OCI-LY7 (cell line): ENCODE measurements around the gene OOSP4A. TPM values are rescaled to one million over a fixed set of nuclear protein-coding genes. Genes with fewer than 3 reads are reported as not detected.

Experiments used
- BruUV-seq: library from RNA; stranded (reverse); fragments of 400-500 nt; replicated peaks from 2 replicates; lab custom pipeline; 2021; lab: Mats Ljungman, UMichigan
- CTCF ChIA-PET: fragments of 300-600 bp; sonication (Branson Sonifier 250); formaldehyde crosslinking; loops from one replicate; lab custom pipeline; 2022; ENCODE audit warnings: antibody characterized with exemption; ENCODE audit not compliant: unreplicated experiment; lab: Charles Lee
- POLR2A ChIA-PET: fragments of 300-600 bp; sonication (Branson Sonifier 250); formaldehyde crosslinking; loops from one replicate; lab custom pipeline; 2022; ENCODE audit warnings: antibody characterized with exemption; lab: Charles Lee
- DNase-seq: peaks from one replicate; pipeline ENCODE4 v3.0.0-alpha.2; 2015; ENCODE audit warnings: low spot score
- H2AFZ ChIP-seq: fragments of 200-600 bp; sonication (generic), shearing (Covaris generic); 2 replicates; pipeline ENCODE4 v1.6.1; 2014; ENCODE audit warnings: mild to moderate bottlenecking, antibody characterized with exemption, low read length, moderate library complexity
- H3K27ac ChIP-seq: fragments of 200-600 bp; sonication (generic); 2 replicates; pipeline ENCODE4 v1.5.1; 2014; ENCODE audit warnings: mixed run types, low read depth, mild to moderate bottlenecking, moderate library complexity, low read length, inconsistent platforms; ENCODE audit not compliant: poor library complexity, severe bottlenecking
- H3K36me3 ChIP-seq: fragments of 200-600 bp; sonication (generic); 2 replicates; pipeline ENCODE4 v1.6.1; 2014; ENCODE audit warnings: mild to moderate bottlenecking, antibody characterized with exemption, low read length, moderate library complexity, mixed read lengths; ENCODE audit not compliant: insufficient read depth
- H3K4me1 ChIP-seq: fragments of 200-600 bp; sonication (generic); 2 replicates; pipeline ENCODE4 v1.5.1; 2014; ENCODE audit warnings: mild to moderate bottlenecking, low read length; ENCODE audit not compliant: insufficient read depth, poor library complexity, severe bottlenecking
- H3K4me2 ChIP-seq: fragments of 200-600 bp; sonication (generic); 2 replicates; pipeline ENCODE4 v1.6.1; 2014; ENCODE audit warnings: mild to moderate bottlenecking, low read length
- H3K4me3 ChIP-seq: fragments of 200-600 bp; sonication (generic); 2 replicates; pipeline ENCODE4 v1.5.1; 2014; ENCODE audit warnings: mild to moderate bottlenecking, low read depth, low read length; ENCODE audit not compliant: poor library complexity, severe bottlenecking
- H3K79me2 ChIP-seq: fragments of 200-600 bp; sonication (generic); 2 replicates; pipeline ENCODE4 v1.6.1; 2016; ENCODE audit warnings: low read depth, mild to moderate bottlenecking, low read length, moderate library complexity, mixed read lengths; ENCODE audit not compliant: insufficient read depth
- H3K9me2 ChIP-seq: fragments of 200-600 bp; sonication (generic); 2 replicates; pipeline ENCODE4 v1.6.1; 2016; ENCODE audit warnings: mild to moderate bottlenecking, low read length, mixed read lengths; ENCODE audit not compliant: insufficient read depth
- H3K9me3 ChIP-seq: fragments of 200-600 bp; sonication (generic); 2 replicates; pipeline ENCODE4 v1.6.1; 2014; ENCODE audit warnings: mild to moderate bottlenecking, mixed run types, low read length, mixed read lengths
- H4K20me1 ChIP-seq: fragments of 200-600 bp; sonication (generic); 2 replicates; pipeline ENCODE4 v1.6.1; 2014; ENCODE audit warnings: mild to moderate bottlenecking, antibody characterized with exemption, low read length, moderate library complexity, mixed read lengths; ENCODE audit not compliant: insufficient read depth
- EZH2phosphoT487 ChIP-seq: fragments of 200-600 bp; sonication (generic); IDR thresholded peaks from 2 replicates; pipeline ENCODE4 v1.6.1; 2018; ENCODE audit warnings: low read depth, borderline replicate concordance, mild to moderate bottlenecking, mixed run types, antibody characterized with exemption, low read length, moderate library complexity, mixed read lengths
- intact Hi-C: fragments of 100-400 bp; cut with micrococcal nuclease; formaldehyde crosslinking; loops from one replicate; pipeline ENCODE4 v1.10.0; 2022; ENCODE audit not compliant: unreplicated experiment
- total RNA-seq, 2 experiments: library from RNA; depleted of rRNA in 1 of 2; stranded (reverse); fragments of >200 nt in 1 of 2; shearing (Covaris generic) in 1 of 2; gene quantifications; 2 replicates each; pipeline ENCODE4 v1.2.3, GENCODE V29; 2014 to 2022
- TF ChIP-seq, protein P1 (sequence below): fragments of 200-600 bp; sonication (generic); conservative IDR thresholded peaks from 2 replicates; pipeline ENCODE4 v1.5.1; 2014; ENCODE audit warnings: mild to moderate bottlenecking, antibody characterized with exemption, low read length, moderate library complexity, mixed read lengths

OOSP4A gene
- total RNA-seq, 2 experiments from 2014 or later: not detected

DNA sequence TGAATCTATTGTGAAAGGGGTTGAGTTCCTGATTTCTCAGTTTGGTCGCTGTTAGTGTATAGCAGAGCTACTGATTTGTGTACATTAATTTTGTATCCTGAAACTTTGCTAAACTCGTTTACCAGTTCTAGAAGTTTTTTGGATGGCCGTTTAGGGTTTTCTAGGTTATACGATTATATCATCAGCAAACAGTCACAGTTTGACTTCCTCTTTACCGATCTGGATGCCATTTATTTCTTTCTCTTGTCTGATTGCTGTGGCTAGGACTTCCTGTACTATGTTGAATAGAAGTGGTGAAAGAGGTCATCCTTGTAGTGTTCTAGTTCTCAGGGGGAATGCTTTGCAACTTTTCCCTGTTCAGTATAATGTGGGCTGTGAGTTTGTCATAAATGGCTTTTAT is 28.6 kb downstream of the OOSP4A start:
- Histone ChIP-seq H3K27ac (no peak overlapping the region), H3K4me3 (no peak overlapping the region), H3K9me3 (no peaks in the 10 kb centered on the region), H4K20me1 (no peaks in the 10 kb centered on the region), H3K79me2 (no peaks in the 10 kb centered on the region), H3K4me1 (no peaks in the 10 kb centered on the region), H2AFZ (no peak overlapping the region), H3K36me3 (no peaks in the 10 kb centered on the region), H3K9me2 (no peaks in the 10 kb centered on the region), H3K4me2 (no peak overlapping the region)
- CTCF ChIA-PET: no interaction called here
- BruUV-seq: no TSS peak
- DNase-seq: no peak
- POLR2A ChIA-PET: interaction anchor here (0.6 kb wide), 2 partner anchors 211 to 666 kb away, joined by 3 to 5 read pairs; no protein-coding TSS in a partner anchor
- intact Hi-C loops: no loop called here
- no peak for TF ChIP-seq EZH2phosphoT487
- TF ChIP-seq, protein P1, sequence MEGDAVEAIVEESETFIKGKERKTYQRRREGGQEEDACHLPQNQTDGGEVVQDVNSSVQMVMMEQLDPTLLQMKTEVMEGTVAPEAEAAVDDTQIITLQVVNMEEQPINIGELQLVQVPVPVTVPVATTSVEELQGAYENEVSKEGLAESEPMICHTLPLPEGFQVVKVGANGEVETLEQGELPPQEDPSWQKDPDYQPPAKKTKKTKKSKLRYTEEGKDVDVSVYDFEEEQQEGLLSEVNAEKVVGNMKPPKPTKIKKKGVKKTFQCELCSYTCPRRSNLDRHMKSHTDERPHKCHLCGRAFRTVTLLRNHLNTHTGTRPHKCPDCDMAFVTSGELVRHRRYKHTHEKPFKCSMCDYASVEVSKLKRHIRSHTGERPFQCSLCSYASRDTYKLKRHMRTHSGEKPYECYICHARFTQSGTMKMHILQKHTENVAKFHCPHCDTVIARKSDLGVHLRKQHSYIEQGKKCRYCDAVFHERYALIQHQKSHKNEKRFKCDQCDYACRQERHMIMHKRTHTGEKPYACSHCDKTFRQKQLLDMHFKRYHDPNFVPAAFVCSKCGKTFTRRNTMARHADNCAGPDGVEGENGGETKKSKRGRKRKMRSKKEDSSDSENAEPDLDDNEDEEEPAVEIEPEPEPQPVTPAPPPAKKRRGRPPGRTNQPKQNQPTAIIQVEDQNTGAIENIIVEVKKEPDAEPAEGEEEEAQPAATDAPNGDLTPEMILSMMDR: no peak

GRCh38 chr11:59997800-59998199 is 34.0 kb downstream of the OOSP4A start:
- Histone ChIP-seq H3K79me2 (no peaks in the 10 kb centered on the region), H3K36me3 (no peaks in the 10 kb centered on the region), H3K9me2 (no peaks in the 10 kb centered on the region), H3K9me3 (no peaks in the 10 kb centered on the region), H3K4me2 (no peak overlapping the region), H3K27ac (no peak overlapping the region), H3K4me1 (no peaks in the 10 kb centered on the region), H2AFZ (no peak overlapping the region), H3K4me3 (no peak overlapping the region), H4K20me1 (no peaks in the 10 kb centered on the region)
- no TSS peak for BruUV-seq
- CTCF ChIA-PET: no interaction called here
- POLR2A ChIA-PET: interaction anchor here (0.8 kb wide), 1 partner anchor 73 kb away, joined by 3 read pairs; no protein-coding TSS in a partner anchor
- intact Hi-C loops: no loop called here
- no peak for DNase-seq
- TF ChIP-seq, protein P1: no peak
- TF ChIP-seq EZH2phosphoT487: no peak

- ChIA-PET POLR2A (interaction anchor here (0.8 to 1.2 kb wide), 3 partner anchors 22 to 97 kb away, joined by 3 read pairs; partner anchors contain the start of gene MS4A2), CTCF (no interaction called here)
- Histone ChIP-seq H3K4me2 (no peak overlapping the region), H3K9me3 (no peaks in the 10 kb centered on the region), H2AFZ (no peak overlapping the region), H3K4me3 (no peak overlapping the region), H3K4me1 (no peaks in the 10 kb centered on the region), H3K79me2 (no peaks in the 10 kb centered on the region), H4K20me1 (no peaks in the 10 kb centered on the region), H3K9me2 (no peaks in the 10 kb centered on the region), H3K36me3 (no peaks in the 10 kb centered on the region), H3K27ac (no peak overlapping the region)
- intact Hi-C loops: no loop called here
- no TSS peak for BruUV-seq
- no peak for DNase-seq
- TF ChIP-seq, protein P1: no peak
- no peak for TF ChIP-seq EZH2phosphoT487
Observed at GRCh38 chr11:59999691-60000090, 35.9 kb downstream of the OOSP4A start.
